Measurements from ENCODE around the gene HSF5. TPM values are rescaled to one million over a fixed set of nuclear protein-coding genes. Genes with fewer than 3 reads are reported as not detected.
A peak's percentile ranks its signal among the peaks of the same experiment; 100 is the strongest.

Gene HSF5
- total and polyA plus RNA-seq, 2 of the 13 experiments (the other 11 are each of a cell fraction or from before 2014, with no cell fraction given): not detected

GRCh38 chr17:58382108-58382871, 105.9 kb downstream of the HSF5 start (continued):
- TF ChIP-seq BHLHE40 (IDR thresholded peaks at IDR 0.05; ENCODE audit: low read length) (peak; percentile 60; the same call in 1 of the 2 replicates), HOMEZ (CRISPR knock-in tag; IDR thresholded peaks at IDR 0.05; ENCODE audit: low read depth) (no peak), ZNF740 (CRISPR knock-in tag; IDR thresholded peaks at IDR 0.05) (0 out of 2 replicates have a peak, but pooled peaks have one; percentile 23), SMYD3 (CRISPR knock-in tag; IDR thresholded peaks at IDR 0.05) (no peak; the same call in 1 of the 2 replicates), ELF3 (CRISPR knock-in tag; IDR thresholded peaks at IDR 0.05) (peak; percentile 69), ZNF383 (CRISPR knock-in tag; IDR thresholded peaks at IDR 0.05; ENCODE audit: borderline replicate concordance) (no peak), ASH2L (IDR thresholded peaks at IDR 0.05; ENCODE audit: insufficient read length, low read depth, low read length) (peak; percentile 27), BCL6 (CRISPR knock-in tag; IDR thresholded peaks at IDR 0.05) (peak; percentile 41; the same call in 1 of the 2 replicates), ZNF792 (CRISPR knock-in tag; IDR thresholded peaks at IDR 0.05) (0 out of 2 replicates have a peak, but pooled peaks have one; percentile 36), ZNF30 (CRISPR knock-in tag; IDR thresholded peaks at IDR 0.05) (no peak), TARDBP (CRISPR knock-in tag; IDR thresholded peaks at IDR 0.05) (peak; percentile 64; the same call in 1 of the 2 replicates), PRDM15 (CRISPR knock-in tag; IDR thresholded peaks at IDR 0.05) (0 out of 2 replicates have a peak, but pooled peaks have one; percentile 39), ZNF264 (CRISPR knock-in tag; IDR thresholded peaks at IDR 0.05) (0 out of 2 replicates have a peak, but pooled peaks have one; percentile 37), PHF8 (CRISPR knock-in tag; IDR thresholded peaks at IDR 0.05) (no peak), SNAPC5 (CRISPR knock-in tag; IDR thresholded peaks at IDR 0.05; ENCODE audit: borderline replicate concordance) (no peak), ZNF446 (CRISPR knock-in tag; IDR thresholded peaks at IDR 0.05) (0 out of 2 replicates have a peak, but pooled peaks have one; percentile 56), FOXA3 (CRISPR knock-in tag; IDR thresholded peaks at IDR 0.05) (peak; percentile 42), FOSL2 (CRISPR knock-in tag; IDR thresholded peaks at IDR 0.05) (peak; percentile 35; the same call in 1 of the 2 replicates), KDM6A (CRISPR knock-in tag; IDR thresholded peaks at IDR 0.05; ENCODE audit: low read depth) (peak; percentile 47; the same call in 1 of the 2 replicates), ZEB1 (IDR thresholded peaks at IDR 0.05; ENCODE audit: insufficient replicate concordance, low read depth) (no peak), STAT5B (CRISPR knock-in tag; IDR thresholded peaks at IDR 0.05) (no peak), FOXJ3 (CRISPR knock-in tag; IDR thresholded peaks at IDR 0.05; ENCODE audit: borderline replicate concordance) (0 out of 2 replicates have a peak, but pooled peaks have one; percentile 15), SALL1 (CRISPR knock-in tag; IDR thresholded peaks at IDR 0.05) (peak; percentile 76), CBX5 (CRISPR knock-in tag; IDR thresholded peaks at IDR 0.05; ENCODE audit: borderline replicate concordance) (peak; percentile 60; the same call in 1 of the 2 replicates), RCOR2 (CRISPR knock-in tag; IDR thresholded peaks at IDR 0.05) (0 out of 2 replicates have a peak, but pooled peaks have one; percentile 12)

Measured in HepG2 (cell line).